Sigmoid colon (tissue), 7 donors: ENCODE measurements around the gene SHFL. TPM values are rescaled to one million over a fixed set of nuclear protein-coding genes. Genes with fewer than 3 reads are reported as not detected.

Experiments used
- DNase-seq: peaks from one replicate; pipeline ENCODE4 v3.0.0-alpha.2; 2019
- H3K27ac ChIP-seq, 4 donors: fragments of 200-600 bp; sonication (generic); one replicate each; pipeline ENCODE4 v1.5.1; 2016 to 2019; ENCODE audit warnings: mild to moderate bottlenecking in 1 of 4
- H3K27me3 ChIP-seq, 3 donors: fragments of 200-600 bp; sonication (generic); one replicate each; pipeline ENCODE4 v1.5.1; 2019; ENCODE audit warnings: mild to moderate bottlenecking in 1 of 3
- H3K36me3 ChIP-seq, 4 donors: fragments of 200-600 bp; sonication (generic); one replicate each; pipeline ENCODE4 v1.5.1; 2016 to 2019
- H3K4me1 ChIP-seq, 4 donors: fragments of 200-600 bp; sonication (generic); one replicate each; pipeline ENCODE4 v1.5.1; 2017 to 2019
- H3K4me3 ChIP-seq, 4 donors: fragments of 200-600 bp; sonication (generic); one replicate each; pipeline ENCODE4 v1.5.1; 2017 to 2019; ENCODE audit warnings: mild to moderate bottlenecking in 2 of 4, moderate library complexity in 1 of 4
- H3K9me3 ChIP-seq, 4 donors: fragments of 200-600 bp in 3 of 4; sonication (generic) in 3 of 4; one replicate each; pipeline versions ENCODE4 v1.5.1 to v1.6.1; 2013 to 2019
- EP300 ChIP-seq, 4 donors: sonication (generic); formaldehyde crosslinking; IDR thresholded peaks; one replicate each; pipeline ENCODE4 v1.6.1; 2017; ENCODE audit warnings: antibody characterized with exemption in 4 of 4
- POLR2A ChIP-seq, 2 donors: fragments of 450-650 bp; IDR thresholded peaks; one replicate each; pipeline ENCODE4 v1.6.1; 2016; ENCODE audit warnings: antibody characterized with exemption in 2 of 2, mild to moderate bottlenecking in 2 of 2, moderate library complexity in 2 of 2
- POLR2AphosphoS5 ChIP-seq, 4 donors: sonication (generic); formaldehyde crosslinking; IDR thresholded peaks; one replicate each; pipeline ENCODE4 v1.6.1; 2017; ENCODE audit warnings: antibody characterized with exemption in 4 of 4
- WGBS, 2 donors: extraction: QIAGEN DNeasy Blood & Tissue Kit; methylation state at CpG; one replicate each; pipeline ENCODE4 v1.1.7; 2013; 5-methylcytosine and 5-hydroxymethylcytosine counted together
- intact Hi-C: fragments of 100-400 bp; cut with DNase I; formaldehyde crosslinking; loops from one replicate; pipeline ENCODE4 v1.15.1; 2023
- polyA plus RNA-seq, 3 donors: library from polyadenylated mRNA; stranded (reverse); fragments of 200-250 nt; gene quantifications; one replicate each; pipeline ENCODE4 v1.2.3, GENCODE V29; 2013
- total RNA-seq, 4 donors: library from RNA; depleted of rRNA; stranded (reverse); fragments of >200 nt; gene quantifications; one replicate each; pipeline ENCODE4 v1.1.0, GENCODE V29; 2016
- TF ChIP-seq, protein P1 (sequence below), 4 experiments: fragments of 450-650 bp in 3 of 4; fragments of 200-600 bp in 1 of 4; IDR thresholded peaks; one replicate each; pipeline ENCODE4 v1.5.1; 2016 to 2019; ENCODE audit warnings: antibody characterized with exemption in 4 of 4, mild to moderate bottlenecking in 3 of 4, moderate library complexity in 2 of 4
- donor health status: healthy with polysubstance abuse.
- donor health status: Bipolar disorder and iron deficiency.
- donor health status: healthy.

SHFL gene
- total and polyA plus RNA-seq, 7 donors, result 17.1 to 44.9 (median 26.2) TPM

GRCh38 chr19:10074153-10074552 is 12.0 kb upstream of the SHFL start:
- no peaks in the 10 kb centered on the region for H3K27me3 ChIP-seq
- intact Hi-C loops, result no loop called here
- H3K4me1 ChIP-seq, result no peaks in the 10 kb centered on the region
- H3K4me3 ChIP-seq, result no peak overlapping the region
- H3K9me3 ChIP-seq, result peaks cover 0 to 2% (median under 1%) of the 10 kb centered on the region in 4 donors
- WGBS, 2 donors, result 43 to 65% methylated on average over 2 of the region's 2 CpGs
- H3K36me3 ChIP-seq, result no peaks in the 10 kb centered on the region
- DNase-seq, result no peak
- TF ChIP-seq POLR2A (IDR thresholded peaks at IDR 0.05), result no peak
- TF ChIP-seq EP300 (IDR thresholded peaks at IDR 0.05), result no peak
- TF ChIP-seq POLR2AphosphoS5 (IDR thresholded peaks at IDR 0.05), result no peak
- TF ChIP-seq, protein P1, sequence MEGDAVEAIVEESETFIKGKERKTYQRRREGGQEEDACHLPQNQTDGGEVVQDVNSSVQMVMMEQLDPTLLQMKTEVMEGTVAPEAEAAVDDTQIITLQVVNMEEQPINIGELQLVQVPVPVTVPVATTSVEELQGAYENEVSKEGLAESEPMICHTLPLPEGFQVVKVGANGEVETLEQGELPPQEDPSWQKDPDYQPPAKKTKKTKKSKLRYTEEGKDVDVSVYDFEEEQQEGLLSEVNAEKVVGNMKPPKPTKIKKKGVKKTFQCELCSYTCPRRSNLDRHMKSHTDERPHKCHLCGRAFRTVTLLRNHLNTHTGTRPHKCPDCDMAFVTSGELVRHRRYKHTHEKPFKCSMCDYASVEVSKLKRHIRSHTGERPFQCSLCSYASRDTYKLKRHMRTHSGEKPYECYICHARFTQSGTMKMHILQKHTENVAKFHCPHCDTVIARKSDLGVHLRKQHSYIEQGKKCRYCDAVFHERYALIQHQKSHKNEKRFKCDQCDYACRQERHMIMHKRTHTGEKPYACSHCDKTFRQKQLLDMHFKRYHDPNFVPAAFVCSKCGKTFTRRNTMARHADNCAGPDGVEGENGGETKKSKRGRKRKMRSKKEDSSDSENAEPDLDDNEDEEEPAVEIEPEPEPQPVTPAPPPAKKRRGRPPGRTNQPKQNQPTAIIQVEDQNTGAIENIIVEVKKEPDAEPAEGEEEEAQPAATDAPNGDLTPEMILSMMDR (IDR thresholded peaks at IDR 0.05), result no peak
- H3K27ac ChIP-seq, result no peak overlapping the region

GRCh38 chr19:10076535-10076934 is 9.6 kb upstream of the SHFL start:
- no peak overlapping the region for H3K4me3 ChIP-seq
- no peaks in the 10 kb centered on the region for H3K4me1 ChIP-seq
- intact Hi-C loops, result no loop called here
- no peaks in the 10 kb centered on the region for H3K27me3 ChIP-seq
- no peak overlapping the region for H3K27ac ChIP-seq
- H3K36me3 ChIP-seq, result no peaks in the 10 kb centered on the region
- H3K9me3 ChIP-seq, result peaks cover 0 to 2% (median under 1%) of the 10 kb centered on the region in 4 donors
- DNase-seq, result no peak
- WGBS, 2 donors, result 77 to 81% methylated on average over 6 of the region's 6 CpGs
- no peak for TF ChIP-seq POLR2A (IDR thresholded peaks at IDR 0.05)

DNA sequence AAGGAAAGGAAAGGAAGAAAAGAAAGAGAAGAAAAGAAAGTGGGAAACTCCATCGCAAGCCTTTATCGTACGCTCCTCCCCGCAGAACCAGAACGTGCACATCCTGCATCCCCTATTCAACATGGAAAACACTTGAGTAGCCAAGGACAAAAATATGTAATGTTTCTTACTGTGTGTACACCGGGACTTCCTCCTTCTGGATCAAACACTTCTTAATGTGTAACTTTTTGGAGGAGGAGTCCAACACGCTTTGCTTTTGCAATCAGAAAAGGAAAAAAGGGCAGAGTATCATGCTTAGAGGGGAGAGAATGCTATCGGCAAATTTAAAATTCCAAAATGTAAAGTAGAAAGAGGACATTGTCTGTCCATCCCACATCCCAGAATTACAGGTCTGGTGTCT is 7.8 kb upstream of the SHFL start:
- no peak overlapping the region for H3K27ac ChIP-seq
- H3K4me3 ChIP-seq, result no peak overlapping the region
- peaks cover 0 to 2% (median under 1%) of the 10 kb centered on the region in 4 donors for H3K9me3 ChIP-seq
- WGBS, 2 donors, result 54 to 70% methylated on average over 8 of the region's 8 CpGs
- no peak for TF ChIP-seq POLR2A (IDR thresholded peaks at IDR 0.05)
- TF ChIP-seq POLR2AphosphoS5 (IDR thresholded peaks at IDR 0.05), result no peak
- no peak for TF ChIP-seq EP300 (IDR thresholded peaks at IDR 0.05)
- TF ChIP-seq, protein P1 (IDR thresholded peaks at IDR 0.05), result no peak
- H3K36me3 ChIP-seq, result no peaks in the 10 kb centered on the region
- H3K4me1 ChIP-seq, result no peaks in the 10 kb centered on the region
- intact Hi-C loops, result no loop called here
- DNase-seq, result no peak
- H3K27me3 ChIP-seq, result no peaks in the 10 kb centered on the region

DNA sequence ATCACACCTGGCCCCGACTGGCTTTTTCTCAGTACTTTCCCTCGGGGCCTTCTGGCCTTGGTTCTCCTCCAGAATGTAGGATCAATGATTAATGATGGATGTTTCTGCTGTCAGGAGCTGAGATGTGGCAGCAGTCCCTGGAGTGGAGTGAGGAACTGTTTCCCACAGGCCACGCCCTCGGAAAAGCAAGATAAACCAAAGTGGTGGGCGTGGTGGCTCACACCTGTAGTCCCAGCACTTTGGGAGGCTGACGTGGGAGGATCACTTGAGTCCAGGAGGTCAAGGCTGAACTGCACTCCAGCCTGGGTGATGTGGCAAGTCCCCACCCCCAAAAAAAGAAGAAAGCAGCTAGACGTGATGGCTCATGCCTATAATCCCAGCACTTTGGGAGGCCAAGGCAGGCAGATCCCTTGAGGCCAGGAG is 7.1 kb upstream of the SHFL start:
- TF ChIP-seq POLR2A (IDR thresholded peaks at IDR 0.05) (no peak), POLR2AphosphoS5 (IDR thresholded peaks at IDR 0.05) (no peak), EP300 (IDR thresholded peaks at IDR 0.05) (no peak)
- TF ChIP-seq, protein P1 (IDR thresholded peaks at IDR 0.05), result no peak
- H3K36me3 ChIP-seq, result no peaks in the 10 kb centered on the region
- H3K4me1 ChIP-seq, result no peaks in the 10 kb centered on the region
- intact Hi-C loops, result no loop called here
- no peak overlapping the region for H3K4me3 ChIP-seq
- no peaks in the 10 kb centered on the region for H3K27me3 ChIP-seq
- H3K27ac ChIP-seq, result no peak overlapping the region
- 23 to 66% methylated on average over 7 of the region's 7 CpGs for WGBS, 2 donors
- no peak for DNase-seq
- H3K9me3 ChIP-seq, result peaks cover 0 to 2% (median under 1%) of the 10 kb centered on the region in 4 donors

DNA sequence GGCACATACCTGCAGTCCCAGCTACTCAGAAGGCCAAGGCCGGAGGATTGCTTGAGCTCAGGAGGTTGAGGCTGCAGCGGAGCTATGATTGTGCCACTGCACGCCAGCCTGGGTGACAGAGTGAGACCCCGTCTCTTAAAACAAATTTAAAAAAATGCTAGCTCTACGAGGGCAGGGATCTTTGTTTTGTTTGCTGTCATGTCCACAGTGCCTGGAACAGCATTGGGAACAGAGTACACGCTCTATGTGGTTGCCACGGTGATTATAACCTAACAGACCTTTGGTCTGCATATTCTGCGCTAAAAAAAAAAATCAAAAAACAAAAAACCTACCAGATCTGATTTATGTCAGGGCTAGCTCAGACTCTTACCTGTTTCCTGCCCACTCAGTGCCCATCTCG is 2.2 kb upstream of the SHFL start:
- Histone ChIP-seq H3K36me3 (peaks cover 0 to under 1% (median 0%) of the 10 kb centered on the region in 4 donors), H3K4me1 (peaks cover 0 to 18% (median 8%) of the 10 kb centered on the region in 4 donors), H3K27me3 (no peaks in the 10 kb centered on the region), H3K4me3 (no peak overlapping the region), H3K9me3 (no peaks in the 10 kb centered on the region), H3K27ac (no peak overlapping the region)
- no peak for DNase-seq
- intact Hi-C loops, result no loop called here
- no peak for TF ChIP-seq POLR2AphosphoS5 (IDR thresholded peaks at IDR 0.05)
- TF ChIP-seq, protein P1 (IDR thresholded peaks at IDR 0.05), result no peak
- TF ChIP-seq POLR2A (IDR thresholded peaks at IDR 0.05), result no peak
- no peak for TF ChIP-seq EP300 (IDR thresholded peaks at IDR 0.05)
- 72 to 85% methylated on average over 9 of the region's 9 CpGs for WGBS, 2 donors
